Central memory CD8-positive, alpha-beta T cell (primary cell): ENCODE data around the gene THAP3.
A peak's percentile ranks its signal among the peaks of the same experiment; 100 is the strongest.
"Not testable (repeated sequence)": the region's sequence is repeated elsewhere in the genome, so short reads cannot be mapped to it uniquely, and the experiment has no call there.

ENCODE experiments used
- ATAC-seq: fragments of 150-1000 bp; cut with Tn5 transposase; replicated peaks from 2 replicates; pipeline ENCODE4 v1.10.0; 2022; ENCODE audit warnings: mild to moderate bottlenecking, moderate FRiP score, moderate number of reproducible peaks; ENCODE audit not compliant: poor library complexity, severe bottlenecking; ENCODE audit errors: extremely low read depth
- DNase-seq, 2 donors: peaks; one replicate each; pipeline ENCODE4 v3.0.0; 2021; ENCODE audit warnings: low spot score in 2 of 2
- H3K27ac Mint-ChIP-seq: one replicate; pipeline ENCODE4 v1.8.0; 2022; ENCODE audit warnings: low read depth, mild to moderate bottlenecking, moderate library complexity, mixed read lengths
- H3K27me3 Mint-ChIP-seq: one replicate; pipeline ENCODE4 v1.8.0; 2022; ENCODE audit warnings: mixed read lengths
- H3K36me3 Mint-ChIP-seq: one replicate; pipeline ENCODE4 v1.8.0; 2022; ENCODE audit warnings: mild to moderate bottlenecking, moderate library complexity, mixed read lengths; ENCODE audit not compliant: insufficient read depth
- H3K4me1 Mint-ChIP-seq: one replicate; pipeline ENCODE4 v1.8.0; 2022; ENCODE audit warnings: mixed read lengths
- H3K4me3 Mint-ChIP-seq: one replicate; pipeline ENCODE4 v1.8.0; 2022; ENCODE audit warnings: mild to moderate bottlenecking, moderate library complexity, mixed read lengths
- H3K9me3 Mint-ChIP-seq: one replicate; pipeline ENCODE4 v1.8.0; 2022; ENCODE audit warnings: mixed read lengths

Gene THAP3

DNA sequence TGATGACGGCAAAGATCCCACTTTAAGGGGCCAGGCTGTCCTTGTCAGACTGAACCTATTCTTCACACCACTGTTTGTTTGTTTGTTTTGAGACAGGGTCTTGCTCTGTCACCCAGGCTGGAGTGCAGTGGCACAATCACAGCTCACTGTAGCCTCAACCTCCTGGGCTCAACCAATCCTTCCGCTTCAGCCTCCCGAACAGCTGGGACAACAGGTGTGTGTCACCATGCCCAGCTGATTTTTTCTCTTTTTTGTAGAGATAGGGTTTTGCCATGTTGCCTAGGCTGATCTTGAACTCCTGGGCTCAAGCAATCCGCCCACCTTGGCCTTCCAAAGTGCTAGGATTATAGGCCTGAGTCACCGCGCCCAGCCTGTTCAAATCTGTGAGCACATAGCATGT is 12.1 kb downstream of the THAP3 start:
- not testable (repeated sequence) for H3K4me3 Mint-ChIP-seq, ATAC-seq, DNase-seq, H3K9me3 Mint-ChIP-seq, H3K27ac Mint-ChIP-seq, H3K4me1 Mint-ChIP-seq, H3K27me3 Mint-ChIP-seq
- H3K36me3 Mint-ChIP-seq = peaks cover 28% of the 10 kb centered on the region

DNA sequence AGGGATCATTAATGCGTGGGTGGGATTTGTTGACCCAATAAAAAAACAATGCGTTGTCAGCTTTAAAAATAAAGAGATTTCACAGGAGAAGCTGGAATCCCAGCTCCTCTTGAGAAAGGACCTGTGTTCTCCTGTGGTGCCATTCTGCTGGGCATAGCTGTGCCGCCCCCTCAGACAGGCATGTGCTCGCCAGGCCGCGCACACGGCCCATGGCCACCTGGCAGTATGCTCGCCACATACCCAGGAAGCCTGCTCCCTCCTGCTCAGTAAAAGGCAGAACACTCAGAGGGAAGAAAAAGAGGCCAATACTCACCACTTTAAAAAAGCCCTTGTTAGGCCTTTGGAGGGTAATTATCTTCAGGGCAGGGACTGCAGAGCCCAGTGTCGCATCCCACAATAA is 13.1 kb downstream of the THAP3 start:
- H3K4me3 Mint-ChIP-seq = no peak overlapping the region
- peaks cover 24% of the 10 kb centered on the region for H3K36me3 Mint-ChIP-seq
- DNase-seq = no peak
- no peaks in the 10 kb centered on the region for H3K4me1 Mint-ChIP-seq
- H3K9me3 Mint-ChIP-seq = no peaks in the 10 kb centered on the region
- H3K27me3 Mint-ChIP-seq = no peaks in the 10 kb centered on the region
- ATAC-seq = no peak
- H3K27ac Mint-ChIP-seq = no peak overlapping the region

DNA sequence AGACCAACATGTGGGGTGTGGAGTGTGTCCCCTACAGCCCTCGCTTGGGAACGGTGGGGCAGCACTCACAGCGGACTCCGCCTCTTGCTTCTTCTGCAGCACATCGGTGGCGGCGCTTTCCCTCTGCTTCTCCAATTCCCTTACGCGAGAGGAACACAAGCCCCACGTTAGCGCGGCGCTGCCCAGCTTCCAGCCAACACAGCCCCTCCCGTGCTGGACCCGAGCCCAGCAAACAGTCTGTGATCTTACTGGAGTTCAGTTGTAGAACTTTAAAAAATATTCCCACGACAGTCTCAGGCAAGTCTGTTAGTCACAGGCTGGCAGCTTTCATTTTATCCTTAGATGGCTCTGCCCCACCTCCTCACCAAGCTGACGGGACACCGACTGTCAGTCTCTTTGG is 13.6 kb downstream of the THAP3 start:
- Mint-ChIP-seq H3K4me3 (no peak overlapping the region), H3K9me3 (no peaks in the 10 kb centered on the region), H3K27me3 (no peaks in the 10 kb centered on the region), H3K36me3 (peaks cover 23% of the 10 kb centered on the region), H3K4me1 (no peaks in the 10 kb centered on the region), H3K27ac (no peak overlapping the region)
- ATAC-seq = no peak
- no peak for DNase-seq

DNA sequence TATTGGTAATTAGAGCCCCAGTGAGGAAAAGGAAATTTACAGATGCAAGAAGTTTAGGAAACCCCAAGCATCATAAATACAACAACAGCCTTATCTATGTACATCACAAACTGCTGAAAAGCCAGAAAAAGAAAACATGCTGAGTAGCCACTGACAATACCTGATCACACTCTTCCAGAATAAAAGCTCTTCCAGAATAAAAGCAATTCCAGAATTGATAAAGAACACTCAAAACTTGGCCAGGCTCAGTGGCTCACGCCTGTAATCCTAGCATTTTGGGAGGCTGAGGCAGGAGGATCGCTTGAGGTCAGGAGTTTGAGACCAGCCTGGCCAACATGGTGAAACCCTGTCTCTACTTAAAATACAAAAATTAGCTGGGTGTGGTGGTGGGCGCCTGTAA is 16.2 kb downstream of the THAP3 start:
- ATAC-seq, H3K27me3 Mint-ChIP-seq, DNase-seq, H3K9me3 Mint-ChIP-seq, H3K27ac Mint-ChIP-seq, H3K4me1 Mint-ChIP-seq, H3K4me3 Mint-ChIP-seq: not testable (repeated sequence)
- H3K36me3 Mint-ChIP-seq = peaks cover 16% of the 10 kb centered on the region

DNA sequence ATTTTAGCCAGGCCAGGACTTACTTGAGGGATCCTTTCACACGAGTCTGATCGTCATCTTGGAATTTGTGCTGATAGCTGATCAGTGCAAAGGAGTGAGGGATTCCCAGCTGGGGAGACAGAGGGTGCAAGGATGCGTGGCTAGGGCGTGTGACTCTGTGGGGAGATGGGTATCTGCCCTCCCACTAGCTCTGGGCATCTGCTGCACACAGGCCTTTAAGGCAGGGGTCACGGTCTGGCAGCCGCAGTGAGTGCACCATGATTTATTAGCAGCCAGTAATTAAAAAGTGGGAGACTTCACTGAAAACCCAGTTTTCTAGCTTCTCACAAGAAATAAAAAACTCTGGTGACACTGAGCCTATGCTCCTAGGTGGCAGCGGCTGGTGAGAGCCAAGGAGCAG is 20.4 kb downstream of the THAP3 start:
- H3K36me3 Mint-ChIP-seq = peaks cover 5% of the 10 kb centered on the region
- H3K27ac Mint-ChIP-seq = no peak overlapping the region
- DNase-seq (no peak), ATAC-seq (no peak)
- no peaks in the 10 kb centered on the region for H3K27me3 Mint-ChIP-seq
- H3K9me3 Mint-ChIP-seq = no peaks in the 10 kb centered on the region
- H3K4me1 Mint-ChIP-seq = no peaks in the 10 kb centered on the region
- H3K4me3 Mint-ChIP-seq = no peak overlapping the region

DNA sequence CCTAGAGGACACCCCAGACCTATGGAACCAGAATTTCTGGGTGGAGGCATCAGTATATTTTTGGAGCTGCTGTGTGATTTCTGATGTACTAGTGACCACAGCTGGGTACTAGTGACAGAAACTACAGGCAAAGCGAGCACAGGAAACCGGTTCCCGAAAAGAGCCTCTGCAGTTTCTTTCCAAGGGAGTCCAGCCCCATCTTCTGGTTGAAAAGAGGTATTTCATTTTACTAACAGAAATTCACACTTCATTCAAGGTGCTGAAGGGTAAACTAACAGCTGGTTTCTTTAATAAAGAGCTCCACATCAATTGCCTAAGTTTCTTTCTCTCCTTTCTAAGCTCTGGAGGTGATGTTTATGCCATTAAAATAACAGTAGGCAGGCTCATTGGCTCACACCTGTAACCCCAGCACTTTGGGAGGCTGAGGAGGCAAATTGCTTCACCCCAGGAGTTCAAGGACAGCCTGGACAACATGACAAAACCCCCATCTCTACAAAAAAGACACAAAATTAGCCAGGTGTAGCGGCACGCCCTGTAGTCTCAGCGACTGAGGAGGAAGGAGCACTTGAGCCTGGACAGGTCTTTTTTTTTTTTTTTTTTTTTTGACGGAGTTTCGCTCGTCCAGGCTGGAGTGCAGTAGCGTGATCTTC is 22.0 kb downstream of the THAP3 start:
- no peak overlapping the region for H3K27ac Mint-ChIP-seq
- H3K27me3 Mint-ChIP-seq = no peaks in the 10 kb centered on the region
- H3K4me1 Mint-ChIP-seq = no peaks in the 10 kb centered on the region
- H3K36me3 Mint-ChIP-seq = peaks cover 6% of the 10 kb centered on the region
- ATAC-seq (no peak), DNase-seq (peak in 1 of 2 donors; percentile 18)
- H3K4me3 Mint-ChIP-seq = no peak overlapping the region
- no peaks in the 10 kb centered on the region for H3K9me3 Mint-ChIP-seq

DNA sequence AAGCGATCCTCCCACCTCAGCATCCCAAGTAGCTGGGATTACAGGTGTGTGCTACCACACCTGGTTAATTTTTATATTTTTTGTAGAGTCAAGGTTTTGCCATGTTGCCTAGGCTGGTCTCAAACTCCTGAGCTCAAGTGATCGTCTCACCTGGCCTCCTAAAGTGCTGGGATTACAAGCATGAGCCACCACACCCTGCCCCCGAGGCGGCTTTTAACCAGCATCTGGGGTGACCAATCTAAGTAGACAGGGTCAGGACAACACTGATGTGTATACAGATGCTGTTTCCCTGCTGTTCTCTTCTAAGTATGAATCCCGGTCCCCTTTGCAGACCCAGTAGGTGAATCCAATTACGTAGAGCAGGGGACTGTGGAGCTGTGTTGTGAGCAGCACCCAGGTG is 23.9 kb downstream of the THAP3 start:
- H3K27me3 Mint-ChIP-seq = no peaks in the 10 kb centered on the region
- peaks cover 12% of the 10 kb centered on the region for H3K36me3 Mint-ChIP-seq
- no peak overlapping the region for H3K4me3 Mint-ChIP-seq
- no peaks in the 10 kb centered on the region for H3K9me3 Mint-ChIP-seq
- ATAC-seq (no peak), DNase-seq (no peak)
- H3K4me1 Mint-ChIP-seq = no peaks in the 10 kb centered on the region
- no peak overlapping the region for H3K27ac Mint-ChIP-seq

DNA sequence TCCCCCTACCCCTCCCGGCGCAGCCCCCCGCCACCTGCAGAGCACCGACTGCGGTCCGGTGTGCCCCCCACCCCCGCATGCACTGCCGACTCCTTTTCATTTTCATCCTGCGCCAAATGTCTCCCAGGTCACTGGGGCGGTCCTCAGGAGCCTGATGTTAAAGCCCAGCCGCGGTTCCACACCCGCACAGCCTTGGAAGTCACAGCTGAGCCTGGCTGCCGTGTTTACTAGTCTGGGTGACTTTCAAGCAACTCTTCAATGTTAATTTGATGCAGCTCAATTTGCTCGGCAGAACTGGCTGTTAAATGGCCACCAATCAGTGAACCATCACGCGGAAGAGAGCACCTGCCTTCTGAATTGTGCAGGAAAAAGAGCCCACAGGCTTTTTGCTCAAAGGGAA is 27.2 kb downstream of the THAP3 start:
- no peak overlapping the region for H3K27ac Mint-ChIP-seq
- no peak overlapping the region for H3K4me3 Mint-ChIP-seq
- H3K36me3 Mint-ChIP-seq = peaks cover 13% of the 10 kb centered on the region
- no peaks in the 10 kb centered on the region for H3K4me1 Mint-ChIP-seq
- ATAC-seq = no peak
- no peaks in the 10 kb centered on the region for H3K27me3 Mint-ChIP-seq
- no peaks in the 10 kb centered on the region for H3K9me3 Mint-ChIP-seq
- no peak for DNase-seq

DNA sequence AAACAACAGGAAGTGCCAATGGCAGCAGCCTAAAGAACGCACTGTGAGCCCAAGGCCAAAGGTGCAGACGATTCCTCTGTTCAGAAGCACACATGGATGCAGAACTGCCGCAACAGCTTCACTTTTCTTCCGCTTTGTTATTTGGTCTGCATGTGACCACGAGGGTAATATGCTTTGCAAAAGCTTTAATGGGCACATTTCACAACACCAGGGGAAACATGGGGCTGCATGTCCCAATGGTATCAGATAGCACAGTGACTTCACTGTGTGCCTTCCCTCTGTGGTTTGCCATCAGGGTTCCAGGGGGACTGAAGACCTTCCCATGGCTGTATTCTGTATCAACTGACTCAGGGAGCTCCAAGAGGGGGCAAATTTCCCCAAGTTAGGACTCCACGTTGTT is 28.3 kb downstream of the THAP3 start:
- ATAC-seq (no peak), DNase-seq (no peak)
- H3K36me3 Mint-ChIP-seq = peaks cover 15% of the 10 kb centered on the region
- H3K9me3 Mint-ChIP-seq = no peaks in the 10 kb centered on the region
- H3K4me1 Mint-ChIP-seq = no peaks in the 10 kb centered on the region
- H3K4me3 Mint-ChIP-seq = no peak overlapping the region
- no peak overlapping the region for H3K27ac Mint-ChIP-seq
- H3K27me3 Mint-ChIP-seq = no peaks in the 10 kb centered on the region

DNA sequence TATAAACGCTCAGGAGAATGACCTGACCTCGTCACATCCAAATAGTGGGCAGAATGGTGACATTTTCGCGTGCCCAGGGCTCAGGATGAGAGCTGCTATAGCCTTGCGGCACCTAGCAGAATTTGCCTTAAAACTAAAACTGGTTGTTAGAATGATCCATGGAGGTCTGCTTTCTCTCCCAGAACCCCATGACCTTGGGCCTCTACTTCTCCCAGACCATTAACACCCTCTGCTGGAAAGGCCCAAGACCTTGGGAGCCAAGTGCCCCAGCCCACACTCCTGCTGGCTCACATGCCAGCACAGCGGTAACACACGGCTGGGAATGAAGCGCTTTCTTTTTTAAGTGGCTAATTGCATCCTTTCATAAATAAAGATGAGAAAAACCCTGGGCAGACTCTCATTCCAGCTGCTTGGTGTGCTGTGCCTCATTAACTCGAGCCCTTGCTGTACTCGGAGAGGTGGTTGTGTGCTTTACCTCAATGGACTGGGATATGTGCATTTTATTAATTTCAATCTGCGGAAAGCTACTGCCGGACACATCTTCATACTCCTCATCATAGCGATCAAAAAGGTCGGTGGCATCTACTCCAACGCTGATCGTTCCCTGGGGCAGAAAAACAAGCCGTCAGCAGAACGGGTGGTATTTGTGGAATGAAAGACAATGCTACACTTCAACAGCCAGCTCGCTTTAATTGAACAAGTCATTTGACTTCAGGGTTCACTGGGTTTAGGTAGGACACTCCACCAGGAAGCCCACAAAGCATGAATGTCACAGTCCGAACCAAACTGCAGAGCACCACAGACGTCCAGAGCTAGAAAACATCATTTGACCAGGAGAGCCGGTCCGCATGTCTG is 29.0 kb downstream of the THAP3 start:
- no peak overlapping the region for H3K4me3 Mint-ChIP-seq
- H3K27me3 Mint-ChIP-seq = no peaks in the 10 kb centered on the region
- H3K4me1 Mint-ChIP-seq = no peaks in the 10 kb centered on the region
- no peak for DNase-seq
- H3K27ac Mint-ChIP-seq = no peak overlapping the region
- no peaks in the 10 kb centered on the region for H3K9me3 Mint-ChIP-seq
- no peak for ATAC-seq
- H3K36me3 Mint-ChIP-seq = peaks cover 17% of the 10 kb centered on the region

DNA sequence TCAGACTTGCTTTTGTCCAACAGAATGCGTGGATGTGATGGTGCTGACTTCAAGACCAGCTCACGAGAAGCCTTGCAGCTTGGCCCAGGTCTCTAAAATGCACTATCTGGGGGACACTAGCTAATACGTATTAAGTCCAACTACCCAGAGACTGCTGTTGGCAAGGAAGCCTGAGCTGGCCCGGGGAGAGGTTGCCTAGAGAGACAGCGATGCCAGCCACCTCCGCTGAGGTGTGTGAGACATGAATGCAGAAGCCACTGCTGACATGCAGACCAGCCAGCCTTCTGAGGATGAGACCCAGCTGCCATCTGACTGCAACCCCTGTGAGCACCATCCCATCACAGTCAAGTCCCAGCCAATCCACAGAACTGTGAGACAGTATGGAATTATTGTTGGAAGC is 32.5 kb downstream of the THAP3 start:
- ATAC-seq = no peak
- H3K4me1 Mint-ChIP-seq = peaks cover 6% of the 10 kb centered on the region
- DNase-seq = no peak
- H3K36me3 Mint-ChIP-seq = peaks cover 15% of the 10 kb centered on the region
- no peak overlapping the region for H3K4me3 Mint-ChIP-seq
- H3K27me3 Mint-ChIP-seq = no peaks in the 10 kb centered on the region
- H3K27ac Mint-ChIP-seq = no peak overlapping the region
- no peaks in the 10 kb centered on the region for H3K9me3 Mint-ChIP-seq

DNA sequence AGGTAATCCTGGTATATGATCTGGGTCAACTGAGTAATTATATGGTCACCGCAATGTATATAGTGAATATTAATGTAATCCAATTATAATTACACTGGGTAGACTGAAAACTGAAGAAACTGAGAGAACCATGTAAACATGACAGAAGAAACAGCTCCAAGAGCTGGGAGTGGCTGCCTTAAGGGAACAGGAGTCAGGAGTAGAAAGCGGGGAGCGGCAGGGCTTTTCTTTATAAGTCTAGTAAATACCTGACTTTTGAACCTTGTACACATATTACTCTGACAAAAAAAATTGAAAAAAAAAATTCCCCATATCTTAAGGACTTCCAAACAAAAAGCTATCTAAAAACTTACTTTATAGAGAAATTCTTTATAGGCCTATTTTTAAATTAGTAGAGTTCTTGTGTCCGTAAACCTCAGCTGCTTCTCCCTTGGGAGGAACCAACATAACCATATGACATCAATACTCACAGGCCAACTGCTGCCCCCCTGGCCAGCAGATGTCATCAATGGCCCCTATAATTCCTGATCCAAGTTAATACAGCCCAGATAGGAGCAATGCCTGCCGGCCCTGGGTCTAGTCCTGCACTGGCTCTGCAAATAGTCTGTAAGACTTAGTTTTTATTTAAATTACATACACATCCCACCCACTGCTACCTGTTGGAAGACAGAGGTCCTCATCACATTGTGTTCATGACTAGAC is 33.8 kb downstream of the THAP3 start:
- Mint-ChIP-seq H3K4me1 (peaks cover 6% of the 10 kb centered on the region), H3K4me3 (no peak overlapping the region), H3K36me3 (peaks cover 10% of the 10 kb centered on the region), H3K9me3 (no peaks in the 10 kb centered on the region), H3K27me3 (no peaks in the 10 kb centered on the region), H3K27ac (no peak overlapping the region)
- no peak for DNase-seq
- ATAC-seq = no peak
